Measurements from ENCODE around the gene GPLD1.
"Not testable (repeated sequence)": the region's sequence is repeated elsewhere in the genome, so short reads cannot be mapped to it uniquely, and the experiment has no call there.

GPLD1 gene

GRCh38 chr6:24396824-24397223, 92.6 kb downstream of the GPLD1 start:
- no peak for DNase-seq
- in situ Hi-C loops (cut with MboI; ENCODE audit: low pct_unique_long_range_greater_than_20kb, low sequenced_read_pairs), result no loop called here

- no peak for DNase-seq
These were observed 94.5 kb downstream of the GPLD1 start for GRCh38 chr6:24394780-24395437.

DNA sequence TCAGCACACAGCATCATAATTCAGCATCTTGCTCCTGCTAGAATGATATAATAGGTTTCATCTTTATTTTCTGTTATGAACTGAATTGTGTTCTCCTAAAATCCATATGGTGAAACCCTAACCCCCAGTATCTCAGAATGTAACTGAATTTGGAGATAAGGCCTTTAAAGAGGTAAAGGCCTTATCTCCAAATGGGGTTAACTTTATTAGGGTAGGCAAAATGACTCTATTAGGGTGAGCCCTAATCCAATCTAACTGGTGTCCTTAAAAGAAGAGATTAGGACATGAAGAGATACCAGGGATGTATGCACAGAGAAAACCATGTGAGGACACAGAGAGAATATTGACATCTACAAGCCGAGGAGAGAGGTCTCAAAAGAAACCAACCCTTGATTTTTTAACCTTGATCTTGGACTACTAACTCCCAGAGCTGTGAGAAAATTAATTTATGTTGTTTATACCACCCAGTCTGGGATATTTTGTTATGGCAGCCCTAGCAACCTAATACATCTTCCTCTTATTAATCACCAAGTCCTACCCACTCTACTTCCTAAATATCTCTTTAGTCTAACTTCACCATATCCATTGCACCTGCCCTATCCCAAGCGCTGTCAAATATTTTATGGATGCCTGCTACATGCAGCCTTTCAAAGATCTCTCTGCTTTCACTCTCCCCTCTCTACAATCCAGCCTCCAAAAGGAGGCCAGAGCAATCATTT, 95.2 kb downstream of the GPLD1 start:
- in situ Hi-C loops (cut with MboI; ENCODE audit: low pct_unique_long_range_greater_than_20kb, low sequenced_read_pairs), result no loop called here
- no peak for DNase-seq

More at GRCh38 chr6:24394780-24395437, 94.5 kb downstream of the GPLD1 start:
- in situ Hi-C loops (cut with MboI; ENCODE audit: low pct_unique_long_range_greater_than_20kb, low sequenced_read_pairs), result no loop called here

DNA sequence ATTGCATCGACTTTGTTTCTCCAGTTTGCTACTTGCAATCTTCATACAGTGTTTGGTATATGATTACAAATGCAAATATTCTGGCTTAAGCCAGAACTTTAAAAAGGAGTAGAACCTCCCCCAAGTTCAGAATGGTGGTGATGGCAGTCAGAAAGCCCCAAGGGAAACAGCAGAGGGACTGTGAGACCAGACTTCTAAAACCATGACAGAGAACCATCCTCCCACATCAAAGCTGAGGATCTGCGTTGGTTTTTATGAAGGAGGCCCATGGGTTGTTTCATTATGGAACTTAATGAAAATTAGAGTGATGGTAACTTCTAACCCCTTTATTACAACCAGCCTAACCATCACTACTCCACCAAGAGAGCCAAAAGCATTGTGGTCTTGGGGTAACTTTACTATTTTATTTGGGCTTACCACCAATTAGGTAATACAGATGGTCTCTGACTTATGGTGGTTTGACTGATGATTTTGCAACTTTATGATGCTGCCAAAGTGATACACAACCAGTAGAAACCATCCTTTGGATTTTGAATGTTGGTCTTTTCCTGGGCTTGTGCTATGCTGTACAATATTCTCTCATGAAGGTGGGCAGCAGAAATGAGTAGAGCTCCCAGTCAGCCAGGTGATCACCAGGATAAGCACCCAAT, 97.5 kb downstream of the GPLD1 start:
- in situ Hi-C loops (cut with MboI; ENCODE audit: low pct_unique_long_range_greater_than_20kb, low sequenced_read_pairs), result no loop called here
- DNase-seq, result no peak

GRCh38 chr6:24391208-24391607, 98.2 kb downstream of the GPLD1 start:
- in situ Hi-C loops (cut with MboI; ENCODE audit: low pct_unique_long_range_greater_than_20kb, low sequenced_read_pairs), result no loop called here
- no peak for DNase-seq

DNA sequence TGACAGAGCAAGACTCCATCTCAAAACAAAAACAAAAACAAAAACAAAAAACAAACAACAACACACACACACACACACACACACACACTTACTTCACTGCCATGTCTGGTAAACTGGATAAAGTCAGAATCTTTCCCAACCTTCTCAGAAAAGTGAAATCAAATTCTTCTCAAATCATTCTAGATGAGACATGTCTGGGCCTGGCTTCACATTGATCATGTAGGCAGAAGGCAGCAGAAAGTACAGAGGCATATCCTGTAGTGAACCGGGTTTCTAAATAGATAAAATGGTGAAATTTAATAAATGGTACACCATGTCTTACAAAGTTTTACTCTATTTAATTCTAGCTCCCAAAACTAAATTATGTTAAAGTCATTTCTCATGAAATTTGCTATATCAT, 101.6 kb downstream of the GPLD1 start:
- in situ Hi-C loops (cut with MboI; ENCODE audit: low pct_unique_long_range_greater_than_20kb, low sequenced_read_pairs), result no loop called here
- no peak for DNase-seq

- DNase-seq, result no peak
- in situ Hi-C loops (cut with MboI; ENCODE audit: low pct_unique_long_range_greater_than_20kb, low sequenced_read_pairs), result no loop called here
These were observed 103.7 kb downstream of the GPLD1 start for GRCh38 chr6:24385536-24386269.

- DNase-seq; in situ Hi-C loops (cut with MboI; ENCODE audit: low pct_unique_long_range_greater_than_20kb, low sequenced_read_pairs): not testable (repeated sequence)
These were observed 104.8 kb downstream of the GPLD1 start for GRCh38 chr6:24384369-24385130.

DNA sequence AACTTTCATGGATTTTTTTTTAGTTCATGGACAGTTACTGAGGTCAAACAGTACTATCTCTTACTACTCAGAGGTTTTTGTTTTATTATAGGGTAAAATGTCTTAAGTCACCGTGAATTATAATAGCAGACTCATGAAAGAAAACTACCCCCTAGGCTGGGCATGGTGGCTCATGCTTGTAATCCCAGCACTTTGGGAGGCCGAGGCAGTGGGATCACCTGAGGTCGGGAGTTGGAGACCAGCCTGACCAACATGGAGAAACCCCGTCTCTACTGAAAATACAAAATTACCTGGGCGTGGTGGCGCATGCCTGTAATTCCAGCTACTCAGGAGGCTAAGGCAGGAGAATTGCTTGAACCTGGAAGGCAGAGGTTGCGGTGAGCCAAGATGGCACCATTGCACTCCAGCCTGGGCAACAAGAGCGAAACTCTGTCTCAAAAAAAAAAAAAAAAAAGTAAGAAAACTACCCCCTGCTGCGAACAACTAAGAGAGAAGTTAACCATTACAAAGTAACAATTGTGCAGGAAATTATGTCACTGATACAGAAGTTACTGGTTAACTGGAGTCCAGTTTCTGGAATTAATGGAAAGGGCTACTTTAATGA, 106.4 kb downstream of the GPLD1 start:
- in situ Hi-C loops (cut with MboI; ENCODE audit: low pct_unique_long_range_greater_than_20kb, low sequenced_read_pairs); DNase-seq: not testable (repeated sequence)

GRCh38 chr6:24382220-24382540, 107.2 kb downstream of the GPLD1 start:
- no peak for DNase-seq
- in situ Hi-C loops (cut with MboI; ENCODE audit: low pct_unique_long_range_greater_than_20kb, low sequenced_read_pairs), result no loop called here

DNA sequence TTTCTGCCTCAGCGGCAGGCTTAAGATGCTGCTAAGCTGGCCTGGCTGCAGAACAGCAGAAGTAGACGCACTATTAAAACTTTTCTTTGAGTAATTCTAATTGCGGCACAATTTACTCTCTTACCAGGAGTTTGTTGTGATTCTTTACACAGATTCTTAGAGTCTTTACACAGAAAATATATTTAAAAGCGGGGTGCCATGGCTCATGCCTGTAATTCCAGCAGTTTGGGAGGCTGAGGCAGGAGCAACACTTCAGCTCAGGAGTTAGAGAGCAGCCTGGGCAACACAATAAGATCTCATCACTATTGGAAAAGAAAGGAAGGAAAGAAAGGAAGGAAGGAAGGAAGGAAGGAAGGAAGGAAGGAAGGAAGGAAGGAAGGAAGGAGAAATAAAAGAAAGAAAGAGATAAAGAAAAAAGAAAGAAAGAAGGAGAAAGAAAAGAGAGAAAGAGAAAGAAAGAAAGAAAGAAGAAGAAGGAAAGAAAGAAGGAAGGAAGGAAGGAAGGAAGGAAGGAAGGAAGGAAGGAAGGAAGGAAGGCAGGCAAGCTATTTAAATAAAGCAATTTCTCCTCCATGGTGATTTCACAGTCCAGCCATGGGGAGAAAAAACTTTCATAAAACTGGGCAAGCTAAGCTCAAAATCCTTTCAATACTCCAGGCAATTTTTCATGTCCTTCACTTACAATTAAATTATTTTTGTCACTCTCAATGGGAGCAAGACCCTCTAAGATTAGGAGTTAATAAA, 107.7 kb downstream of the GPLD1 start:
- in situ Hi-C loops (cut with MboI; ENCODE audit: low pct_unique_long_range_greater_than_20kb, low sequenced_read_pairs), result no loop called here
- DNase-seq, result no peak

DNA sequence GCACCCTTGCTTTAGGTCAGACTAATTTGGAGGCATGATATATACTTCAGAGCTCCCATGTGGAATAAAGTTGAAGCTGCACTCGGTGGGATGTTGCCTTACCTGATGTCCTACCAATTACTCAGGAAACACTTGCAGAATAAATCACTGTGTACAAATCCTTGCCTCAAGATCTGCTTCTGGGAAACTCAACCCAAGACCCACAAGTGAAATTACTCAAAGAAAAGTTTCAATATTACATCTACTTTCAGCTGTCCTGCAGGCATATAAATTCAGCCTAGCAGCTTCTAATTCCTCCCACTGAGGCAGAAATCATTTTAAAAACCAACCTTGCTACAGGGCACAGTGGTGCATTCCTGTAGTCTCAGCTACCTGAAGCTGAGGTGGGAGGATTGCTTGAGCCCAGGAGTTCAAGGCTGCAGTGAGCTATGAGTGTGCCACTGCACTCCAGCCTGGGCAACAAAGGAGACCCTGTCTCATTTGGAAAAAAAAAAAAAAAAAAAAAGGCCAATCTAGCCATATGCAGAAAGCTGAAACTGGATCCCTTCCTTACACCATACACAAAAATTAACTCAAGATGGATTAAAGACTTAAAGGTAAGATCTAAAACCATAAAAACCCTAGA, 110.8 kb downstream of the GPLD1 start:
- in situ Hi-C loops (cut with MboI; ENCODE audit: low pct_unique_long_range_greater_than_20kb, low sequenced_read_pairs), result no loop called here
- no peak for DNase-seq

All from KBM-7 (cell line).